Activated CD4-positive, alpha-beta T cell treated with anti-CD3 and anti-CD28 coated beads, Interleukin-2, amount 50 U/mL, for 48 hours (primary cell): ENCODE results near the gene EPHA4.

Source experiments
- DNase-seq, 2 experiments: peaks; one replicate each; pipeline ENCODE4 v3.0.0-alpha.2; 2020

The EPHA4 gene

DNA sequence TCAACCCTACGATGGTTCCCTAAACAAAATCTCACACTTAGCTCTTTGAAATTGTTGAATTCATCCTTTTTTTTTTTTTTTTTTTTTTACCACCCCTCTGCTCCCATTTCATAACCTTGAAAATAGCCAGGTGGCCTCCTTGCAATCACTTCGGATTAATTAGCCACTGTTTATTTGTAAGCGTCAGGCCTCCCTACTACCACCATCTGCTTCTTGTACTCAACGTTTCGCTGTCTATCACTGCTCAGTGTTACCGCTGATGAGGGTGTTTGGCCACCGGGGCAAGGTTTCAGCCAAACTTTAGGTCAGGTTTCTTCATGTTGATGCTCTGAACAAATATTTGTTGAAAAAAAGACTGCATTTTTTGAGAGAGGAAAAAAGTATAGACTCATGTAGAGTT, 183.2 kb downstream of the EPHA4 start:
- DNase-seq, result no peak

DNA sequence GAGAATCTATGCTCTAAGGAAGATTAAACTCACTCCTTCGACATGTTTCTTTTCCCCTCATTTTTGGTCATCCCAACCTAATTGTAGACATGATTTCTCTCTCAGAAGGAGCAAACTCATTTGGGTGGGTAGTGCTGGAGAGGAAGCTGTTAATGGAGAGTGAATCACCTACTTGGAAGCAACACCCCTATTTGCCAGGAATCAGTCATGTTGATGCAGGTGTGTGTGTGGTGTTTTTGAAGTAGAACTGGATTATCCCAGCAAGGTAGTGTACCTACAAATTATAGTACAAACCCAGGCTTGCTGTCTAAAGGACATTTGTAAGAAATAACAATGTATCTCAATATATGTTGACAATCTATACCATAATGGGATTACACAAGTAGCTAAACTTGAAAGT, 186.4 kb downstream of the EPHA4 start:
- DNase-seq, result no peak

DNA sequence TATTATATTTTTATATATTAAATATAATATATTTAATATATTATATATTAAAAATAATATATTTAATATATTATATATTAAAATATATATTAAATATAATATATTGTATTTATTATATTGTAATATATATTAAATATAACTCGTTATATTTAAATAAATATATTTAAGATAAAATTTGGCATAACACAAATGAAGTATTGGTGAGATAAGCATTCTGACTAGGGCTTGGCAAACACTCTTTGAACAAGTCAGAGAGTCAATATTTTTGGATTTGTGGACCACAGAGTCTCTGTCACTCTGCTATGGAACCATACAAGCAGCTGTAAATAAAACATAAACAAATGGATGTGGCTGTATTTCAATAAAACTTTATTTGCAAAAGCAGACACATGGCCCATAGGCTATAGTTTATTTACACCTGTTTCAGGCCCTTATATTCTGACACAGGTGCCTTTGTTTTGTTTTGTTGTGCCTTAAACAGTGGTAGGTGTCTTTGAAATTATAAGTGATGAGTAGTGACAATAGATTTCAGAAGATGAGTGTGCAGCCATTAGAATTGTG, 190.1 kb downstream of the EPHA4 start:
- DNase-seq, result no peak

DNA sequence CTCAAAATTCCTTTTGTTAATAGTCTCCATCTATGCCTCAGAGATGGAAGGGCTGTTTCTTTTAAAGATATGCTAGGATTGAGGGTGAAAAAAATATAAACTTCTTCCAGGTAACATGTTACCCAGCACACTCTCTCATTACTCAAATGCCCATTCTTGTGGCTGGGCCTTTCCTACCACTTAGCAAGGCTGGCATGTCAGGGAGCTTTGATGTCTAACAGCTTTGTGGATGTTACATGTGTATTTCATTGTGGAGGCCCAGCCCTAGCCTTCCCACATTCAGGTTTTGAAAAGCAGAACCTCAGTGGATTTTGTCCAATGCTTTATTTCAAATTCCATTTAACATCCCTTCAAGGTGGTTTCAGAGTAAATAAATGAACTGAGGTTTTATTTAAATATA, 191.4 kb downstream of the EPHA4 start:
- DNase-seq, result no peak

DNA sequence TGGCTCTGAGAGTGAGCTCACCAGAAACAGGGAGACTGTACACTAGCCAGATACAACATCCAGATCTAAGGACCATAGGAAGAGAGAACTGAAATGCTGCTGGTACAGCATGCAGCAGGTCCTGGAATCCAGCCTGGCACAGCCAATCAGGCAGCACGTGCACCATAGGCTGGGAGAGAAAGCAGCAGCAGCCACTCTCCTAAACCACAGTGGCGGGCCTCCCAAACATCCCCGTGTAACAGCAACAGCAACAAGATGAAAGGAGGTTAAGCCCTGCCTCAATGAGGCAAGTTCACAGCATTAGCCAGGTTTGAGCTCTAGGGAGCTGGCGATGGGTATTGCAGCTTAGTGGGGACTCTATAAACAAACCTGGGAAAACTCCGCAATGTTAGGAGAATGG, 192.0 kb downstream of the EPHA4 start:
- DNase-seq, result no peak

DNA sequence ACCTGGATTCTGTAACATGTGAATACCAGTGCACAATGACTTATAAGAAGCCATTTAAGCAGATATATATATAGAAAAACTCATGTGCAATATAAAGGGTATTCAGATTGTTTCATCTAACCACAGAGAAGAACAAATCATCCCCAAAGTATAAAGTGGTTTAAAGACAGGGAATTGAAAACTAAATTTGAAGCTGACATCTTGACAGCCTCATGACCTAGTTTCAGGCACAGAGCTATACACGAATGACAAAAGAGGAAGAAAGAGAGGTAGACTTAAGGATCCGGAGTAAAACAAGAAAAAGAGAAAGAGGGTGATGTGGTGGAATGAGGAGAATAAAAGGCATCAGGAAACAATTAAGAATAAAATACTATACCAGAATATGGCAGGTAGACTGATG, 194.5 kb downstream of the EPHA4 start:
- no peak for DNase-seq

DNA sequence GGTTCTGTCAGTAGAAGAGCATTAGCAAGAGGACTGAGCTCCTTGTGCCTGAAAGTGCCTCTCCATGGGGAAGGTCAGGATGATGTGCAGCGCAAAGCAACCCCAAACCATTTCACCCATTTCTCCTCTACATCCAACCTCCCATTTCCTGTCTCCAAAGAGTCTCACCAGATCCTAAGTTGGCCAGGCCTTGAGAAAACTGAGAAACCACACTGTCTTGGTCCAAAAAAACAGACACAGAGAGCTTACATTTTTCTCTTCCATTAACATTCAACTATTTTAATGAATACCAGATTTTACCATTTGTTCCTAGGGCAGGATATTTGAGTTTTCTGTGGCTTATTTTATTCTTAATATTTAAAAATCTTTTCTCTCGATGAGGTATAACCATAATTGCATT, 195.0 kb downstream of the EPHA4 start:
- DNase-seq, result no peak

DNA sequence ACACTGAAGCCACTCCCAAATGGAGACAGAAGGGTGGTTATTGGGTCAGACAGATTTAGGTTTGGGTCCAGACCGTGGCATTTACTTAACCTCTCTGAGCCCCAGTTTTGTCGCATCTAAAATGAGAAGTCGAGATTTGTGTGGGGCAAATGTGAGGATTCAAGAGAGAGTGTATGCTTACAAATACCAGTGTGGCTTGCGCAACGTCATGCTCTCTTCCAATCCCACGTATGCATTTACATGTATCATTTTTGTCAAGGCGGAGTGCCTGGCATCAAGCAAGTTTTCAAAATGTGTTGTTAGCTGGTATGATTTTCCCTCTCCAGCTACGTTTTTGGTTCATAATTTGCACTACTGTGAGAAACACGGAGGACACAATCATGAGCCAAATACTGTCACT, 197.9 kb downstream of the EPHA4 start:
- no peak for DNase-seq

DNA sequence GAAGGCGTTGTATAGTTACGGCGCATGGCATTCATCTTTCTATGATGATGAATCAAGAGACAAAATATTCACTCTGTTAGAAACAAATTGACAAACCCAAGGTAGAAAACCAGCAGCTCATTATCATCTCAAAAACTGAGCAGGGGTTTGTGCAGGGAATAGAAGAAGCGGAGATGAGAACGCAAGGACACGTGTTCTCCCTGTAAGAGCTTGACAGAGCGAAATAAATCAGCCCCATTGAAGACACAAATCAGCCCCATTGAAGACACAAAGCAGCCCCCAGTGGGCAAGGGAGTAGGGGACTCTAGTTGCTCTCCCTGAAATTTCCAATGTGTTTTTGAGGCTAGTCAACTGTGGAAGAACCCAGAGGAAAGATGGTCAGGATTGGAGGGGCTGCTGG, 199.2 kb downstream of the EPHA4 start:
- no peak for DNase-seq

DNA sequence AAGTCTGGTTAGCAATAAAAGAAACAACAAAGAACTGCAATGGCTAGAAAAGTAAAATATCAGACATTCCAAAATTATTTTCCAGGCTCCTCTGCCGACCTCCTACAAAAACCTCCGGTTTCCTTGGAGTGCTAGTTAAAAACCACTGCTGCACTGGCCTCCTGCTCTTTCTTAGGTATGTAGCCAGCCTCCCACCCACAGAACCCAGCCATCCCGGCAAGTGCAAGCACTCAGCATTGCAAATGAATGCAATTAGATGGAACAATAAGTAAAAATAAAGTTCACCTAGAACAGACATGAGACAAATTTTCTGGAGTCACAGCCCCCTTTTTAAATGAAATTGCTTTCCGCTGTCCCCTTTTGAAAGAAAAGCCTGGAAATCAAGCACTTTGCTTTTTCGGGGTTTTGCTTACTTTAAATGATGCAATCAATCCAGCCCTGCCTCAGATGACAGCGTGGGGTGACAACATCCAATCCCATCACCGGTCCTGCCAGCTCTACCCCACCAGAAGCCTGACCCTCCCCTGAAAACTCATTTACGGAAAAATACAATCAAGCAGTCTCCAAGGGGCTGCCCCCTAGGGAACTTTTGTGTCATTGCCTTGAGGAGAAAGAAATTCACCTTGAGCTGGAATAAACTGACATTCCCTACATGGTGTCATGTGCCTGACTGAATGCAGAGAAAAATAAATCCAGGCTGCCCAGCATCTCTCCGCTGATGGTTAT, 199.8 kb downstream of the EPHA4 start:
- DNase-seq, result no peak

DNA sequence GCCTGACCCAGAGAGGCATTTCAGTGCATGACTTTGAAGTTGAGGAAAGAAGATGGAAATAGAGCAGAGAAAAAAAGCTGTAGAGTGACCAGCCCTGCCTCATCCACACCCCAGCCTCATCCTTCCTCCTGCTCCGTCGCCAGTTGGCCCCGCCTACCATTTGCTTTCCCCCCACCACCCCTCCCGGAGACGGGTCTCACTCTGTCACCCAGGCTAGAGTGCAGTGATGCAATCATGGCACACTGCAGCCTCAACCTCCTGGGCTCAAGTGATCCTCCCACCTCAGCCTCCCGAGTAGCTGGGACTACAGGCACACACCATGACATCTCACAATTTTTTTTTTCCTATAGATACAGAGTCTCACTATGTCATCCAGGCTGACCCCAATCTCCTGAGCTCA, 200.8 kb downstream of the EPHA4 start:
- DNase-seq, result no peak

DNA sequence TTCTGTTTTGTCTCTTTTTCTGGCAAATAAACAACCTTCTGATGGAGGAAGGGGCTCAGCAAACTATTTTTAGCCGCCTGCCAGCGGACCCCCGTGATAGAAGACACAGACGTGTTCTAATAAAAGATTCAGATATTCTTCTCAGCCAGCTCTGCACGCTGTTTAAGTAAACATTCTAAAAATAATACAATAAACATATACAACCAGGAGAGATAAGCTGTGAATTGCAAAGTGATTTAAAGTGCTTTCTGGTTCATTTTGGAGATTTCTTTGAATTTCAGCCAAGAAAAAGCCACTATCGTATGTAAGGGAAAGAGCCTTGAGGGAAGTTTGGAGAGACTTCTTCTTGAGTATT, 201.3 kb downstream of the EPHA4 start:
- DNase-seq, result no peak

DNA sequence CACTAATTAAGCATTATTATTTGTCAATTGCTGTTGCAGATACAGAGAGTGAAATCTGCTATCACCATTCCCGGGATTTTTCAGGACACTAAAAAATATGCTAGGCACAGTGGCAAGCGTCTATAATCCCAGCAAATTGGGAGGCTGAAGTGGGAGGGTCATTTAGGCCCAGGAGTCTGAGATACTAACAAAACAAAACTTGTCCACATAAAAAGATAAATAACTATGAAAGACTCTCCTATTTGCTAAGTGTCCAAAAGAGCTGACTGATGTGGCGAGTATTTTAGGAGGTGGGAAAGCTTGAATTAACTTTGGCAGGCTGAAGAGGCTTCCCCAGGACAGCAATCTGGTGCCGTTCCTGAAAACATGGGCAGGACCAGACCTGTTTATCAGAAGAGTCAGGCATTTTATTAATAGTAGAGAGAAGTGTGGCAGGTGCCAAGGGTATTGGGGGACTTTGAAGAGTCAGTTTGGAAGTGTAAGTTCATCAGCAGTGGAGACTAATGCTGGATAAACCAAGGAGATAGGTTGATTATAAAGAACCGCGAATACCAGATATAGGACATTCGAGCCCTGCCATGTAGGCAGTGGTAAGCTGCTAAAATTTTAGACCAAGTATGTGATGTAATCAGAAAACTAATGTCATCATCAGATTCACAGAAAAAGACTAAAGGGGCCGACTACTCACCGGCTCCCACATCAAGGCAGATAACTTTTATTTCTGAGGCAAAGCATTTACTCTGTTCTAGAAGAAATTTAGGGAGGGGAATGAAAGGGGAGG, 201.8 kb downstream of the EPHA4 start:
- no peak for DNase-seq
